CD4-positive, alpha-beta T cell (primary cell): ENCODE measurements around the gene TTLL11. TPM values are rescaled to one million over a fixed set of nuclear protein-coding genes. Genes with fewer than 3 reads are reported as not detected.

Source experiments
- ATAC-seq: fragments of 200-7000 bp; cut with Tn5 transposase; one replicate; pipeline ENCODE4 v1.10.0; 2022; ENCODE audit warnings: mild to moderate bottlenecking; ENCODE audit not compliant: poor library complexity
- CTCF ChIA-PET: fragments of 350-600 bp; sonication (Branson Sonifier 250); formaldehyde crosslinking; loops from one replicate; lab custom pipeline; 2021; ENCODE audit warnings: antibody characterized with exemption, inconsistent platforms; lab: Charles Lee
- POLR2A ChIA-PET: fragments of 350-600 bp; sonication (Branson Sonifier 250); formaldehyde crosslinking; loops from one replicate; lab custom pipeline; 2021; ENCODE audit warnings: antibody characterized with exemption, inconsistent platforms; lab: Charles Lee
- DNase-seq, 14 experiments: peaks; one replicate each; pipeline ENCODE4 v3.0.0-alpha.2; 2013 to 2020; ENCODE audit warnings: mixed read lengths in 2 of 14
- H3K27ac ChIP-seq, 2 donors: one replicate each; pipeline versions ENCODE4 v1.5.1 to v1.7.0; 2013; ENCODE audit warnings: low read length in 2 of 2, low read depth in 1 of 2, mild to moderate bottlenecking in 1 of 2
- H3K27me3 ChIP-seq, 2 experiments: 1 replicate in 1 of 2; 2 replicates in 1 of 2; pipeline versions ENCODE4 v1.6.1 to v1.7.0; 2013; ENCODE audit warnings: low read length in 2 of 2, control low read depth in 1 of 2, mild to moderate bottlenecking in 1 of 2, moderate library complexity in 1 of 2; ENCODE audit not compliant: insufficient read depth in 2 of 2, control insufficient read depth in 1 of 2
- H3K36me3 ChIP-seq: one replicate; pipeline ENCODE4 v1.6.1; 2013; ENCODE audit warnings: low read length, control low read depth; ENCODE audit not compliant: insufficient read depth
- H3K4me1 ChIP-seq: one replicate; pipeline ENCODE4 v1.6.1; 2013; ENCODE audit warnings: low read length, control low read depth; ENCODE audit not compliant: insufficient read depth
- H3K4me3 ChIP-seq: one replicate; pipeline ENCODE4 v1.5.1; 2013; ENCODE audit warnings: mild to moderate bottlenecking, low read length, moderate library complexity
- H3K9me3 ChIP-seq, 2 experiments: 1 replicate in 1 of 2; 2 replicates in 1 of 2; pipeline versions ENCODE4 v1.6.1 to v1.7.0; 2013; ENCODE audit warnings: low read length in 2 of 2, mild to moderate bottlenecking in 2 of 2, control low read depth in 1 of 2, moderate library complexity in 1 of 2; ENCODE audit not compliant: control insufficient read depth in 1 of 2, insufficient read depth in 1 of 2
- H3K27ac Mint-ChIP-seq: one replicate; pipeline ENCODE4 v1.8.0; 2020; ENCODE audit warnings: mixed read lengths
- H3K27me3 Mint-ChIP-seq: one replicate; pipeline ENCODE4 v1.8.0; 2021; ENCODE audit warnings: mixed read lengths
- H3K36me3 Mint-ChIP-seq: one replicate; pipeline ENCODE4 v1.8.0; 2021; ENCODE audit warnings: low read depth, mixed read lengths
- H3K4me1 Mint-ChIP-seq: one replicate; pipeline ENCODE4 v1.8.0; 2021; ENCODE audit warnings: low read depth, mixed read lengths
- H3K4me3 Mint-ChIP-seq: one replicate; pipeline ENCODE4 v1.8.0; 2020; ENCODE audit warnings: mild to moderate bottlenecking, mixed read lengths
- H3K9me3 Mint-ChIP-seq: one replicate; pipeline ENCODE4 v1.8.0; 2020; ENCODE audit warnings: mixed read lengths
- CTCF ChIP-seq: fragments of 200-600 bp; IDR thresholded peaks from one replicate; pipeline ENCODE4 v1.8.0; 2022; ENCODE audit warnings: antibody characterized with exemption, mild to moderate bottlenecking
- intact Hi-C, 2 experiments: fragments of 100-400 bp; cut with DNase I in 1 of 2; cut with micrococcal nuclease in 1 of 2; formaldehyde crosslinking; loops; one replicate each; pipeline versions ENCODE4 v1.15.1 to v1.9.0; 2023 to 2025; cut with DNase I, micrococcal nuclease
- total RNA-seq, 174 experiments: library from RNA in 2 of 174; stranded (reverse) in 2 of 174; gene quantifications; one replicate each; pipeline ENCODE4 v1.2.3 and lab custom pipeline; 2021 to 2026

The TTLL11 gene
- total RNA-seq, 2 experiments from 2014 or later: 1.6 to 2.3 TPM

GRCh38 chr9:121898856-121899255 is 194.3 kb downstream of the TTLL11 start:
- POLR2A ChIA-PET: no interaction called here
- ATAC-seq (no peak), DNase-seq (no peak)
- H3K27ac Mint-ChIP-seq: no peak overlapping the region
- H3K9me3 ChIP-seq: peaks cover 0 to 3% of the 10 kb centered on the region in 2 experiments
- H3K4me1 Mint-ChIP-seq: no peaks in the 10 kb centered on the region
- H3K9me3 Mint-ChIP-seq: peaks cover 7% of the 10 kb centered on the region
- H3K4me3 ChIP-seq: no peak overlapping the region
- CTCF ChIA-PET: no interaction called here
- H3K4me1 ChIP-seq: no peaks in the 10 kb centered on the region
- no peaks in the 10 kb centered on the region for H3K27me3 ChIP-seq
- H3K4me3 Mint-ChIP-seq: no peak overlapping the region
- no peak overlapping the region for H3K27ac ChIP-seq
- H3K36me3 Mint-ChIP-seq: no peaks in the 10 kb centered on the region
- TF ChIP-seq CTCF: no peak
- no peaks in the 10 kb centered on the region for H3K27me3 Mint-ChIP-seq
- intact Hi-C loops: no loop called here
- H3K36me3 ChIP-seq: no peaks in the 10 kb centered on the region

- H3K36me3 ChIP-seq: no peaks in the 10 kb centered on the region
- H3K9me3 Mint-ChIP-seq: peaks cover 6% of the 10 kb centered on the region
- no peak overlapping the region for H3K27ac ChIP-seq
- H3K27me3 Mint-ChIP-seq: no peaks in the 10 kb centered on the region
- H3K9me3 ChIP-seq: peaks cover 0 to 3% of the 10 kb centered on the region in 2 experiments
- ATAC-seq: no peak
- ChIA-PET CTCF (no interaction called here), POLR2A (no interaction called here)
- H3K4me3 Mint-ChIP-seq: no peak overlapping the region
- TF ChIP-seq CTCF: no peak
- no peak overlapping the region for H3K4me3 ChIP-seq
- no peaks in the 10 kb centered on the region for H3K4me1 Mint-ChIP-seq
- H3K36me3 Mint-ChIP-seq: no peaks in the 10 kb centered on the region
- DNase-seq: no peak
- no peak overlapping the region for H3K27ac Mint-ChIP-seq
- H3K4me1 ChIP-seq: no peaks in the 10 kb centered on the region
- H3K27me3 ChIP-seq: no peaks in the 10 kb centered on the region
- intact Hi-C loops: no loop called here
Observed at GRCh38 chr9:121897140-121897539, 196.0 kb downstream of the TTLL11 start.

GRCh38 chr9:121896545-121896943 is 196.6 kb downstream of the TTLL11 start:
- Mint-ChIP-seq H3K4me1 (no peaks in the 10 kb centered on the region), H3K36me3 (no peaks in the 10 kb centered on the region), H3K27ac (no peak overlapping the region), H3K4me3 (no peak overlapping the region), H3K27me3 (no peaks in the 10 kb centered on the region), H3K9me3 (peaks cover 4% of the 10 kb centered on the region)
- Histone ChIP-seq H3K4me3 (no peak overlapping the region), H3K4me1 (no peaks in the 10 kb centered on the region), H3K9me3 (peaks cover 0 to 3% of the 10 kb centered on the region in 2 experiments), H3K27me3 (no peaks in the 10 kb centered on the region), H3K36me3 (no peaks in the 10 kb centered on the region), H3K27ac (no peak overlapping the region)
- TF ChIP-seq CTCF: no peak
- CTCF ChIA-PET: no interaction called here
- no peak for DNase-seq
- no peak for ATAC-seq
- intact Hi-C loops: no loop called here
- POLR2A ChIA-PET: no interaction called here
